GM21447 (cell line): ENCODE results near the gene TMEM163.
A peak's percentile ranks its signal among the peaks of the same experiment; 100 is the strongest.
"Not testable (repeated sequence)": the region's sequence is repeated elsewhere in the genome, so short reads cannot be mapped to it uniquely, and the experiment has no call there.

Experiments
- ATAC-seq: cut with Tn5 transposase; IDR thresholded peaks from one replicate; pipeline ENCODE4 v1.9.1; 2021; ENCODE audit not compliant: unreplicated experiment

The TMEM163 gene

GRCh38 chr2:134623796-134624195 is 95.0 kb downstream of the TMEM163 start:
- ATAC-seq: peak; percentile 92

GRCh38 chr2:134623046-134623445 is 95.8 kb downstream of the TMEM163 start:
- ATAC-seq: no peak

DNA sequence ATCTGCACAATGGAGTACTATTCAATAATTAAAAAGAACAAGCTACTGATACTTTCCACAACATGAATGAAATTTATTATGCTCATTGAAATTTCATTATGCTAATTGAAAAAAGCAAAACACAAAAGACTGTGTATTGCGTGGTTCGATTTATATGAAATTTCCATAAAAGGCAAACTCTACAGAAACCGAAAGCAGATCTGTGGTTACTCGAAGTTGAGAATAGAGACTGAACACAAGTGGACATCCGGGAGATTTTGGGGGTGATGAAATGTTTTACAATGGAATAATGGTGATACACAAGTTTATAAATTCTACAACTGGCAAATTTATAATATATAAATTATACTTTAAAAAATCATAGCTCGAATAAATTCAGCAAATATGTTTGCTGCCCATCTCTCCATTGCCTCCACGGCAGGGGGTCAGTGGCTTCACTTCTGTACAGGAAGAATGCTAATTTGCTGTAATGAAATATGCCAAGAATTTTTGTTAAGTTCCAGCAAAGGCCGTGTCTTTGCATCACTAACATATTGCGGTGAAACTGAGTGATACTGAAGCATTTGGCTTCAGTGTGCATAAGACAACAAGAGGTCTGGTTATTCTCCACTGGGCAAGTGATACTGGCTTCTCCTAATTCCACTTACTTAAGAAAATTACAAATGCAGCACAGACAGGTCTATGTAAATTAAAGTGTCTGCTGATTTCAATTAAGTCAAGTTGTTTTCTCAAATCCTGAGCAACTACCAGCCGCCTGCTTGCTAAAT is 96.7 kb downstream of the TMEM163 start:
- no peak for ATAC-seq

- no peak for ATAC-seq
These were observed 99.5 kb downstream of the TMEM163 start for GRCh38 chr2:134619250-134619649.

GRCh38 chr2:134615480-134615879 is 103.3 kb downstream of the TMEM163 start:
- ATAC-seq: not testable (repeated sequence)

GRCh38 chr2:134611316-134611715 is 107.5 kb downstream of the TMEM163 start:
- no peak for ATAC-seq

DNA sequence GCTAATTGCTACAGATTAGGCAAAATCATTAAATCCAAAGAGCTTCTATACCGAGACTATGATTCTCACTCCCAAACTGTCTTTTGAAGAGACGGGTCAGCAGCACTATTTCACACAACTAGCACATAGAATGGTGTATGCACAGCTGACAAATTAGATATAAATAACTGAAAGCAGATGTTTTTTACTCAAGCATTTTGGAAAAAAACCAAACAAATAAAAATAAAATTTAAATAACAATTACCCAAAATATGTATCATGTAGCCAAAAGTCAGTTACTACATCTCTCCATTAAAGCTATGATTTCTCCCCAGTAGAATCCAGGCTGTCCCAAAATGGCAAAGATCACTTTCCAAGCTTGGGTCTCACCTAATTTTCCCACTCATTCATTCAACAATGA is 107.9 kb downstream of the TMEM163 start:
- ATAC-seq: no peak

GRCh38 chr2:134609924-134610513 is 108.8 kb downstream of the TMEM163 start:
- no peak for ATAC-seq

- no peak for ATAC-seq
These were observed 114.8 kb downstream of the TMEM163 start for GRCh38 chr2:134603966-134604365.

DNA sequence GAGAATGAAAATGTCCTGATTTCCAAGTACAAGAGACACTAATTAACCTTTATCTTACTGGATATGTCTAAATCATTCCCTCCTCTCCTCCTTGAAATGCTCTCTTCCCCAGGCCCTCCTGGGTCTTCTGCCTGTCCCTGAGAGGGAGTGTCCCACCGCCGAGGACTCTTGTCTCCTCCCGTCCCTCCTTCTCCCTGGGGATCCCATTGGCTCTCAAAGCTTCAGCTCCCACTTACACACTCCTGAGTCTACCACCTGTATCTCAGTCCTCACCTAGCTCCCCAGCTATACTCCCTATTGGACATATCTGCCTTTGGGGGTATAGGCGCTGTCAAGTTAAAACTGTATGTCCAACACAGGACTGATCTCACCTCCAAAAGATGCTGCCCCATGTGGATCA is 116.1 kb downstream of the TMEM163 start:
- ATAC-seq: no peak

DNA sequence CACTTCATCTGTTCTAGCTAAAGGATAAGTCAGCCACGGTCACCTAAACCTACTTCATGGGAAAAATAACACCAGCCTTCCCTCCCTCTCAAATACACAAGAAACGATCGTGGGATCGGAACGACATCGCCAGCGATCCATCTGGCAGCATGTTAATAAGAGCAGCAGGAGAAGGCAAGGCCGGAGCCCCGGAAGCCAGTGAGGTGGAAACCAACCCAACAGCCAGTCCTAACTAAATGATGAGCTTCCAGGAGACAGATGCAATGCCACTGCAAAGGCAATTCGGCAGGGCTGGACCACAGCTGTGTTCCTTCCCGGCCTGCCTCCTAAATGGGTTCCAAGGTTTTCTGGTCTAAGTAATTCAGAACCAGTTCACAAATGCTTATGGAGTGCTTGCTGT is 117.5 kb downstream of the TMEM163 start:
- ATAC-seq: no peak

DNA sequence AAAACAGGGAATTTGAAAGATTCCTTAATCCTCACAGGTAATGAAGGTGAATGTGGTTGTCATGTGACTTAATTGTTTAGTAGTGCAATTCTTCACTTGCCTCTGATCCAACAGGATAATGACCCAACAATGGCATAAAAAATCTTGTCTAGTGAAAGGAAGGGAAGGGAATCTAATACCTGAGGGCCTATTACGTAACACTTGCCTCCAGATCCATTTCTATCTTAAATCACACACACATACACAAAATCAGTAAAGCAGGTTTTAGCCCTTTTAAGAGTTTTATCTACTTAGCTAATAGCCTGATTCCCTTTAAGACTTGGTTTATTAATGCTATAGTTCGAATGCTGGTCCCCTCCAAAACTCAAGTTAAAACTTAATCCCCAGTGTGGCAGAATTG is 118.6 kb downstream of the TMEM163 start:
- ATAC-seq: no peak

GRCh38 chr2:134599236-134599635 is 119.6 kb downstream of the TMEM163 start:
- ATAC-seq: no peak

- ATAC-seq: no peak
These were observed 124.4 kb downstream of the TMEM163 start for GRCh38 chr2:134594399-134594798.

- no peak for ATAC-seq
These were observed 125.3 kb downstream of the TMEM163 start for GRCh38 chr2:134593519-134593918.

DNA sequence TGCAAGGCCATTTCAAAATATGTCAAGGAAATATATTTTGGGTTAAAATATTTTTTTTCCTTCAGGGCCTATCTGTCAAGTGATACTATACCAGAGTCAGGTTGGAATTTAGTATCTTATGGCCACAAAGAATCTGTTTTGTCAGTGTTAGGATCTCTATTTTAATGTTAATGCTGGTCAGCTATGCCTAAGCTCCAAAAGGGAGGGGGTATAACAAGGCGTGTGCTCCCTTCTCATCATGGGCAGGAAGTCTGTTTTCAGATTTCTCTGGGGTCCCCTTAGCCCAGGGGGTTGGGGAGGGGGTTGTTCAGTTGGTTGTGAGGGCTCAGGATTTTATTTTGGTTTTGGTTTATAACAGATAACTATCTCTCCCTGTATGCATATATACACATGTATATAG is 126.4 kb downstream of the TMEM163 start:
- no peak for ATAC-seq

DNA sequence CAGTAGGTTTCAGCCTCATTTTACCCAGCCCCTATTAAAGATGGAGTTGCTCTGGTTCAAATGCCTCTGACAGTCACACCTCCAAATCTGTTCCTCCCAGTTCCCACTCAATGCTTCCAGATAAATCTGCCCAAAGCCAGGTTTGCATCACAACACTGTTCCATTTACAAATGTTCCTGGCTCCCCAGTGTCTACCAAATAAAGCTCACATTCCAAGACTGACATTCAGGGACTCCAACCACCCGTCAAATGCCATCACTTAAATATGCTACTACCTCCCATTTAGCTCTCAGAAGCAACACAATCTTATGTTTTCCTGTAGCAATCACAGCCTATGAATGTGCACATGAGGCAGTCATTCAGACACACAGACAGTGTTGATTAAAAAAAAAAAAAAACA is 127.3 kb downstream of the TMEM163 start:
- no peak for ATAC-seq

- no peak for ATAC-seq
These were observed 128.1 kb downstream of the TMEM163 start for GRCh38 chr2:134590679-134591078.

DNA sequence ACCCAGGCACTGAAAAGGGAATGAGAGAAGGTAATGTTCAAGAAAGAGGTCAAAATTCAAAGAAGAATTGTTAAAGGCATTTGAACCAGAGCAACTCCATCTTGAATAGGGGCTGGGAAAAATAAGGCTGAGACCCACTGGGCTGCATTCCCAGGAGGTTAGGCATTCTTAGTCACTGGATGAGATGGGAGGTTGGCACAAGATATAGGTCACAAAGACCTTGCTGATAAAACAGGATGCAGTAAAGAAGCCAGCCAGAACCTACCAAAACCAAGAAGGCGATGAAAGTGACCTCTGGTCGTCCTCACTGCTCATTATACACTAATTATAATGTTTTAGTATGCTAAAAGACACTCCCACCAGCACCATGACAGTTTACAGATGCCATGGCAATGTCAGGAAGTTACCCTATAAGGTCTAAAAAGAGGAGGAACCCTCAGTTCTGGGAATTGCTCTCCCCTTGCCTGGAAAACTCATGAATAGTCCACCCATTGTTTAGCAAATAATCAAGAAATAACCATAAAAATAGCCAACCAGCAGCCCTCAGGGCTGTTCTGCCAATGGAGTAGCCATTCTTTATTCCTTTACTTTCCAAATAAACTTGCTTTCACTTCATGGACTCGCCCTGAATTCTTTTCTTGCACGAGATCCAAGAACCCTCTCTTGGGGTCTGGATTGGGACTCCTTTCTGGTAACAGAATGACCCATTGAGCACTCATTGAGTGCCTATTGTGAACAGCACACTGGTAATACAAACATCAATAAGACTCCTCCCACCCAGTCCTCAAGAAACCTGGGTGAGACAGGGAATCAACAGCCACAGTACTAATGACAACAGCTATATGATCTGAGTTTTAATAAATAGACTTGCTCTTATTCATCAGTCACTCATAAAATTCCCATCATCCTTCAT is 129.4 kb downstream of the TMEM163 start:
- ATAC-seq: not testable (repeated sequence)

- no peak for ATAC-seq
These were observed 130.2 kb downstream of the TMEM163 start for GRCh38 chr2:134588556-134588955.

- no peak for ATAC-seq
These were observed 132.4 kb downstream of the TMEM163 start for GRCh38 chr2:134586326-134586965.
